SK-N-MC (cell line): Measurements from ENCODE around the gene PAH.

Experiments used
- DNase-seq: peaks from one replicate; pipeline ENCODE4 v3.0.0-alpha.2; 2011; ENCODE audit warnings: low read depth, low spot score
- H3K27ac ChIP-seq: fragments of 200-600 bp; sonication (generic); 2 replicates; pipeline ENCODE4 v1.5.1; 2016; ENCODE audit warnings: mixed run types
- H3K36me3 ChIP-seq: fragments of 200-600 bp; sonication (generic); 2 replicates; pipeline ENCODE4 v1.6.1; 2017; ENCODE audit warnings: antibody characterized with exemption, low read length, mixed read lengths; ENCODE audit not compliant: insufficient read depth
- H3K4me3 ChIP-seq: fragments of 200-600 bp; sonication (generic); 2 replicates; pipeline ENCODE4 v1.5.1; 2016
- H3K9ac ChIP-seq: fragments of 200-600 bp; sonication (generic); 2 replicates; pipeline ENCODE4 v1.8.0; 2017; ENCODE audit warnings: mixed run types, mixed read lengths; ENCODE audit not compliant: insufficient read length
- H3K9me3 ChIP-seq: fragments of 200-600 bp; sonication (generic); 2 replicates; pipeline ENCODE4 v1.6.1; 2017; ENCODE audit warnings: low read depth, mild to moderate bottlenecking, antibody characterized with exemption, low read length, moderate library complexity, mixed read lengths
- EZH2 ChIP-seq: fragments of 200-600 bp; sonication (generic); IDR thresholded peaks from one replicate; pipeline ENCODE4 v1.6.1; 2017; ENCODE audit warnings: antibody characterized with exemption
- FOXP2 ChIP-seq: optimal IDR thresholded peaks from 2 replicates; pipeline ENCODE3; 2011; ENCODE audit warnings: mild to moderate bottlenecking, moderate library complexity; ENCODE audit not compliant: insufficient read depth; ENCODE audit errors: extremely low read length, control extremely low read depth
- POLR2AphosphoS5 ChIP-seq: IDR thresholded peaks from 2 replicates; pipeline ENCODE4 v1.6.1; 2012; ENCODE audit warnings: mild to moderate bottlenecking, low read depth, low read length, borderline replicate concordance

Gene PAH

DNA sequence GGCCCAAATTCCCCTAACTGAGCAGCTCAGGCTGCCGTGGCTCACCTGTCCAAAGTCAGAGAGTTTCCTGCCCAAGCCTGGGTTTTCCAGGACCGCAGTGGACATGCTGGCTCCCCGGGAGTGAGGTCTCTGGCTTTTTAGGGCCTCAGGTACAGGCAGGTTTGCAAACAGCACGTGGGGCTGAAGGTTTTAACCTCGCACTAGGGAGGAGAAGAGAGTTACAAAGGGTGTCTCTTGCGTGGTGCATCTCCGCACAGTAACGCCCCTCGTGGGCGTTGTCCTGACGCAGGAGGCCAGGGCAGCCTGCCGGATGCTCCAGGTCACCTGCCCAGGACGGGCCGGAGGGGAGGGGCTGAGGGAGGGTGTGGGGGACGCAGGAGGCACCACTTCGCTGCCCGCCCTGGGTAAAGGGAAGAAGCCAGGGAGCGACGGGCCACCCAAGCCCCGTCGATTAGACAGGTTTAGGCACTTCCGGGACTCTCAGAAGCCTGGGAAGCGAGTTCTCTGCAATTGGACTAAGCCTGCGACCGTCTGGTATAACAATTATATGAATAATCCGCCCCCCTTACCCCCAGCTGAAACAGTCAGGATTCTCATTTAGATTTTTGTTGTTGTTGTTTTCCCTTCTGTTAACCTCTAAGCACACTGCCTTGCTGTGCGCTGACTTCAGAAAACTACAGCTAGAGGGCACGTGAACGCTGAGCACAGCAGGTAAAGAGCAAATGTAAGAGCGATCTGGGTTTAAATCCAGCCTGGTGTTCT lies at the start of gene PAH:
Gene PAH (minus strand): TSS at position 219 of the 762 bp plus-strand sequence. CDS start 114 bp downstream, at position 105.
- TF ChIP-seq FOXP2: no peak
- TF ChIP-seq EZH2: no peak
- TF ChIP-seq POLR2AphosphoS5: no peak
- Histone ChIP-seq H3K9ac (no peak within 1 kb of the TSS), H3K9me3 (no peaks in the 10 kb centered on the region), H3K4me3 (peak within 1 kb of the TSS; percentile 68), H3K36me3 (no peaks in the 10 kb centered on the region), H3K27ac (no peak within 1 kb of the TSS)
- no peak for DNase-seq

DNA sequence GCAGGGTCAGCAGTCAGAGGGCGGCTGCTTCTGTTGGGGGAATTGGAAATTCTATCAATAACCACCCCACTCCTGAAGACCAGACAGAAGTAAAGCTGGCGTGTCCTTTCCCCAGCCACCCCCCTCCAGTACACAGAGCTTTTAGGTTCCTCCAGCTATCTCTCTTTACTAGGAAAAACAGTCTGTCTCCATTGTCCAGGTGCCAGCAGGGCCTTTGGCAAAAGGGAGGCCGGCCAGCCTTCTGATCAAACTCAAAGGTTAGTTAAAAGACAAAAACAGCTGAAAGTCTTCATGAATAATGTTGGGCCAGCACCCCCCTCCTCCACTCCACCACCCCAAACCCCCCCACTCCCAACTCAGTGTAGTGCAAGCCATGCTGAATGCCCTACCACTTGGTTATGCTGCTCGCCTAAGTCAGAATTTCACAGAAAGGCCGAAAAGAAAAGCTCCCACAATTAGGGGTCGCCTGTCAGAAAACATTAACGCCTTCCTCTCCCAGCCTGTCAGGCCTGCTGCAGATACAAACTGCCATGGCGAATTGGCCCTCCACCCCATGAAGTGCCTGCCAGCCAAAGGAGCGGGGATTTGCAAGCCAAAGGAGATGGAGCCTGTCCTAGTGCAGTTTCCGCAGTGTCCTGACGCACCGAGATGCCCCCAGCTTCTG lies 49.3 kb upstream of the PAH start:
- Histone ChIP-seq H3K4me3 (no peak overlapping the region), H3K27ac (no peak overlapping the region), H3K9ac (no peak overlapping the region), H3K9me3 (no peaks in the 10 kb centered on the region), H3K36me3 (no peaks in the 10 kb centered on the region)
- no peak for DNase-seq
- TF ChIP-seq FOXP2 (no peak), EZH2 (no peak), POLR2AphosphoS5 (no peak)

GRCh38 chr12:102965281-102966155 lies 48.5 kb upstream of the PAH start:
- Histone ChIP-seq H3K4me3 (no peak overlapping the region), H3K27ac (no peak overlapping the region), H3K9ac (no peak overlapping the region), H3K36me3 (no peaks in the 10 kb centered on the region), H3K9me3 (no peaks in the 10 kb centered on the region)
- DNase-seq: no peak
- TF ChIP-seq EZH2: no peak
- no peak for TF ChIP-seq POLR2AphosphoS5
- no peak for TF ChIP-seq FOXP2

GRCh38 chr12:102964872-102965271 lies 47.8 kb upstream of the PAH start:
- H3K4me3 ChIP-seq: no peak overlapping the region
- no peaks in the 10 kb centered on the region for H3K9me3 ChIP-seq
- H3K9ac ChIP-seq: no peak overlapping the region
- no peak overlapping the region for H3K27ac ChIP-seq
- TF ChIP-seq EZH2: peak; percentile 32
- TF ChIP-seq FOXP2: no peak
- DNase-seq: no peak
- H3K36me3 ChIP-seq: no peaks in the 10 kb centered on the region

GRCh38 chr12:102963796-102964195 lies 46.8 kb upstream of the PAH start:
- Histone ChIP-seq H3K36me3 (no peaks in the 10 kb centered on the region), H3K4me3 (no peak overlapping the region), H3K9ac (no peak overlapping the region), H3K27ac (no peak overlapping the region), H3K9me3 (no peaks in the 10 kb centered on the region)
- no peak for TF ChIP-seq POLR2AphosphoS5
- DNase-seq: no peak

GRCh38 chr12:102962986-102963385 lies 45.9 kb upstream of the PAH start:
- no peak overlapping the region for H3K9ac ChIP-seq
- TF ChIP-seq EZH2: no peak
- no peak for TF ChIP-seq FOXP2
- TF ChIP-seq POLR2AphosphoS5: no peak
- H3K27ac ChIP-seq: no peak overlapping the region
- no peak overlapping the region for H3K4me3 ChIP-seq
- DNase-seq: no peak
- no peaks in the 10 kb centered on the region for H3K9me3 ChIP-seq
- H3K36me3 ChIP-seq: no peaks in the 10 kb centered on the region

GRCh38 chr12:102962532-102962931 lies 45.5 kb upstream of the PAH start:
- Histone ChIP-seq H3K36me3 (no peaks in the 10 kb centered on the region), H3K27ac (no peak overlapping the region), H3K9ac (no peak overlapping the region), H3K9me3 (no peaks in the 10 kb centered on the region), H3K4me3 (no peak overlapping the region)
- DNase-seq: no peak
- TF ChIP-seq POLR2AphosphoS5 (no peak), FOXP2 (no peak), EZH2 (no peak)

GRCh38 chr12:102961466-102961855 lies 44.4 kb upstream of the PAH start:
- Histone ChIP-seq H3K9me3 (no peaks in the 10 kb centered on the region), H3K27ac (no peak overlapping the region), H3K36me3 (no peaks in the 10 kb centered on the region), H3K4me3 (no peak overlapping the region), H3K9ac (no peak overlapping the region)
- TF ChIP-seq FOXP2 (no peak), POLR2AphosphoS5 (no peak), EZH2 (no peak)
- DNase-seq: no peak
